Left lung (tissue), 10 donors: ENCODE results near the gene DUS3L. TPM values are rescaled to one million over a fixed set of nuclear protein-coding genes. Genes with fewer than 3 reads are reported as not detected.
A peak's percentile ranks its signal among the peaks of the same experiment; 100 is the strongest.

Source experiments
- ATAC-seq: fragments of 200-7000 bp; cut with Tn5 transposase; one replicate; pipeline ENCODE4 v1.9.1; 2020; ENCODE audit warnings: moderate library complexity
- DNase-seq, 4 donors: peaks; one replicate each; pipeline ENCODE4 v3.0.0-alpha.2; 2013 to 2020
- H3K27ac ChIP-seq, 2 donors: fragments of 200-600 bp; sonication (generic) in 1 of 2; one replicate each; pipeline versions ENCODE4 v1.5.0 to v1.8.0; 2020 to 2021
- H3K27me3 ChIP-seq, 2 donors: fragments of 200-600 bp; sonication (generic) in 1 of 2; one replicate each; pipeline versions ENCODE4 v1.5.0 to v1.8.0; 2020 to 2021
- H3K36me3 ChIP-seq, 2 donors: fragments of 200-600 bp; sonication (generic) in 1 of 2; one replicate each; pipeline versions ENCODE4 v1.5.0 to v1.8.0; 2020 to 2021
- H3K4me1 ChIP-seq, 2 donors: fragments of 200-600 bp; one replicate each; pipeline ENCODE4 v1.8.0; 2021
- H3K4me3 ChIP-seq, 2 donors: fragments of 200-600 bp; sonication (generic) in 1 of 2; one replicate each; pipeline versions ENCODE4 v1.5.0 to v1.8.0; 2020 to 2021; ENCODE audit warnings: mild to moderate bottlenecking in 1 of 2
- H3K9me3 ChIP-seq, 2 donors: fragments of 200-600 bp; sonication (generic) in 1 of 2; one replicate each; pipeline versions ENCODE4 v1.5.0 to v1.8.0; 2020 to 2021
- intact Hi-C, 2 donors: fragments of 100-400 bp; cut with DNase I; formaldehyde crosslinking; loops; one replicate each; pipeline versions ENCODE4 v1.11.2 to v1.14.2; 2022
- polyA plus RNA-seq, 6 donors: library from polyadenylated mRNA; unstranded; fragments of 120-200 nt; gene quantifications; one replicate each; pipeline ENCODE4 v1.2.1, GENCODE V29; 2013; ENCODE audit not compliant: insufficient read length in 6 of 6
- total RNA-seq, 2 donors: library from RNA; stranded (reverse); fragmentation: NEBNext Ultra II Directional; extraction: Animal tissue kit (Norgen Biotek cat#: 25700); gene quantifications; one replicate each; pipeline ENCODE4 v1.2.1, GENCODE V29; 2021
- TF ChIP-seq, protein P1 (sequence below), 2 donors: fragments of 200-600 bp; sonication (generic) in 1 of 2; IDR thresholded peaks; one replicate each; pipeline versions ENCODE4 v1.5.0 to v1.8.0; 2021; ENCODE audit warnings: antibody characterized with exemption in 2 of 2
- donor health status: DM: no; HTN: yes; CAD: no.
- donor health status: DM: no; HTN: no; CAD: no.

Gene DUS3L
- total and polyA plus RNA-seq, 8 donors = 15.8 to 38.4 (median 24.9) TPM

DNA sequence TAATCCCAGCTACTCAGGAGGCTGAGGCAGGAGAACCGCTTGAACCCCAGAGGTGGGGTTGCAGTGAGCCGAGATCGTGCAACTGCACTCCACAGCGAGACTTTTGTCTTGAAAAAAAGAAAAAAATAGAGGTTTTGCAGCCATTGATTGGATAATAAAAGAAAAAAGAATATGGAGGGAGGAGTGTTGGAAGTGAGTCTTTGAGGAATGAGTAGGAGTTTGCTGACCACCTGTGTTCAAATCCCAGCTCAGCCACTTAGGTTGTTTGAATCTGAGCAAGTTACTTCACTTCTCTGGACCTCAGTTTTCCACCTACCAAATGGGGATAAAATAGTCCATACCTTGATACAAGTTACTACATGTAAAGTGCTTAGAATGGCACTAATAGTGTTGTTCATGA, 20.2 kb upstream of the DUS3L start:
- no peaks in the 10 kb centered on the region for H3K36me3 ChIP-seq
- no peak for ATAC-seq
- H3K27me3 ChIP-seq = peaks cover 0 to 24% of the 10 kb centered on the region in 2 donors
- H3K27ac ChIP-seq = no peak overlapping the region
- TF ChIP-seq, protein P1, sequence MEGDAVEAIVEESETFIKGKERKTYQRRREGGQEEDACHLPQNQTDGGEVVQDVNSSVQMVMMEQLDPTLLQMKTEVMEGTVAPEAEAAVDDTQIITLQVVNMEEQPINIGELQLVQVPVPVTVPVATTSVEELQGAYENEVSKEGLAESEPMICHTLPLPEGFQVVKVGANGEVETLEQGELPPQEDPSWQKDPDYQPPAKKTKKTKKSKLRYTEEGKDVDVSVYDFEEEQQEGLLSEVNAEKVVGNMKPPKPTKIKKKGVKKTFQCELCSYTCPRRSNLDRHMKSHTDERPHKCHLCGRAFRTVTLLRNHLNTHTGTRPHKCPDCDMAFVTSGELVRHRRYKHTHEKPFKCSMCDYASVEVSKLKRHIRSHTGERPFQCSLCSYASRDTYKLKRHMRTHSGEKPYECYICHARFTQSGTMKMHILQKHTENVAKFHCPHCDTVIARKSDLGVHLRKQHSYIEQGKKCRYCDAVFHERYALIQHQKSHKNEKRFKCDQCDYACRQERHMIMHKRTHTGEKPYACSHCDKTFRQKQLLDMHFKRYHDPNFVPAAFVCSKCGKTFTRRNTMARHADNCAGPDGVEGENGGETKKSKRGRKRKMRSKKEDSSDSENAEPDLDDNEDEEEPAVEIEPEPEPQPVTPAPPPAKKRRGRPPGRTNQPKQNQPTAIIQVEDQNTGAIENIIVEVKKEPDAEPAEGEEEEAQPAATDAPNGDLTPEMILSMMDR (IDR thresholded peaks at IDR 0.05) = no peak
- no peak for DNase-seq
- no peak overlapping the region for H3K4me3 ChIP-seq
- H3K9me3 ChIP-seq = no peaks in the 10 kb centered on the region
- intact Hi-C loops = no loop called here
- no peaks in the 10 kb centered on the region for H3K4me1 ChIP-seq

- no peak overlapping the region for H3K4me3 ChIP-seq
- intact Hi-C loops = loop anchor here in 1 of 2 donors (5.0 kb wide), 1 partner anchor 83 kb away; no protein-coding TSS in a partner anchor
- TF ChIP-seq, protein P1 (IDR thresholded peaks at IDR 0.05) = no peak
- H3K4me1 ChIP-seq = peaks cover 0 to 12% of the 10 kb centered on the region in 2 donors
- no peak overlapping the region for H3K27ac ChIP-seq
- ATAC-seq (no peak), DNase-seq (no peak)
- H3K27me3 ChIP-seq = peaks cover 3 to 31% of the 10 kb centered on the region in 2 donors
- H3K9me3 ChIP-seq = no peaks in the 10 kb centered on the region
- no peaks in the 10 kb centered on the region for H3K36me3 ChIP-seq
These were observed 18.5 kb upstream of the DUS3L start for GRCh38 chr19:5809469-5809868.

GRCh38 chr19:5809053-5809452, 18.1 kb upstream of the DUS3L start:
- H3K9me3 ChIP-seq = no peaks in the 10 kb centered on the region
- intact Hi-C loops = loop anchor here in 1 of 2 donors (5.0 kb wide), 1 partner anchor 83 kb away; no protein-coding TSS in a partner anchor
- ATAC-seq (peak; percentile 15), DNase-seq (no peak)
- no peak overlapping the region for H3K27ac ChIP-seq
- TF ChIP-seq, protein P1 (IDR thresholded peaks at IDR 0.05) = no peak
- H3K4me1 ChIP-seq = peaks cover 1 to 16% of the 10 kb centered on the region in 2 donors
- peaks cover 5 to 31% of the 10 kb centered on the region in 2 donors for H3K27me3 ChIP-seq
- no peak overlapping the region for H3K4me3 ChIP-seq
- no peaks in the 10 kb centered on the region for H3K36me3 ChIP-seq

DNA sequence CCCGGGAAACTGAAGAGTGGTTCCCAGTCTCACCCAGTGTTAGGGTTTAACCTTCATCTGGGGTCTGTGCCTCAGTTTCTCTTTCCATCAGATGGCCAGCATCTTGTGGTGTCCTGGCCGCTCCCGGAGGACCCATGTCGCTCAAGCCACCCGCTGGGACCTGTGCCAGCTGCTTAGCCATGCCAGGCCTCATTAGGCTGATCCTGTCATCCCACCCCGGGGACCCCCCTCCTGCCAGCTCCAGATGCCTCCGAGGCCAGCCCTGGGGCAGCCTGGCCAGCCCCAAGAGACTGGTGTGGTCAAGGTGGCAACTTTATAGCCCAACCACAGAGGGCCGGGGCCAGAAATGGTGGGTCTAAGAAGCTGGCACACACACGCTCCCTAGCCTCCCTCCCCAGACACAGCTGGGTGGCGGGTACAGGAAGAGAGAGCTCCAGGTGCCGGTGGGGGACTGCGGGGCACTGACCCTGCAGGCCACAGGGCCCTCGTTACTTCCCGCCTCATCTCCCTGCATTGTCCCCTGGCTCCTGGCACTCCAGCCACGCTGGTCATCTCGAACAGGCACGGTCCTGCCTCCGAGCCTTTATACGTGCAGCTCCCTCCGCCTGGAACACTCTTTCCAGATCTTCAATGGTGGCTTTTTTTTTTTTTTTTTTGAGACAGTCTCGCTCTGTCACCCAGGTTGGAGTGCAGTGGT, 17.3 kb upstream of the DUS3L start:
- intact Hi-C loops = loop anchor here in 1 of 2 donors (5.0 kb wide), 1 partner anchor 84 kb away; no protein-coding TSS in a partner anchor
- ATAC-seq (no peak), DNase-seq (no peak)
- Histone ChIP-seq H3K9me3 (no peaks in the 10 kb centered on the region), H3K27ac (no peak overlapping the region), H3K36me3 (no peaks in the 10 kb centered on the region), H3K4me1 (peaks cover 9 to 24% of the 10 kb centered on the region in 2 donors), H3K4me3 (no peak overlapping the region), H3K27me3 (peaks cover 9 to 36% of the 10 kb centered on the region in 2 donors)
- TF ChIP-seq, protein P1 (IDR thresholded peaks at IDR 0.05) = no peak

DNA sequence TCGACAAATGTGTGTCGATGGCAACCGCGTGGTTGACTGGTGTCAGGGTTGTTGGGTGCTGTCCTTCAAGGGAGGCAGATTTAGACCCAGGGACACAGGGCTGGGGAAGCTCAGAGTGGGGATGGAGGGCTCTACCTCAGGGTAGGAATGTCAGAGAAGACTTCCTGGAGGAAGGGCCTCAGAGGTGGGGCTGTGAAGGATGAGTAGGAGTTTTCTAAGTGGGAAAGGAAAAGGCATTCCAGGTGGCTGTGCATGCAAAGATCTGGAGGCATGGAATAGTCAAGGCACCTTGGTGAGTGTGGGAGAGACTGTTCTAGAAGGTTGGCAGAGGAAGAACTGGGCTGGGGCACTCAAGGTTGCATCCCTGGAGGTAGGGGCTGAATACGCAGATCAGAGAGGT, 15.9 kb upstream of the DUS3L start:
- no peaks in the 10 kb centered on the region for H3K36me3 ChIP-seq
- H3K4me3 ChIP-seq = no peak overlapping the region
- no peak for ATAC-seq
- intact Hi-C loops = loop anchor here in 1 of 2 donors (5.0 kb wide), 1 partner anchor 85 kb away; no protein-coding TSS in a partner anchor
- H3K27me3 ChIP-seq = peaks cover 13 to 50% of the 10 kb centered on the region in 2 donors
- no peak for DNase-seq
- no peaks in the 10 kb centered on the region for H3K9me3 ChIP-seq
- peaks cover 10 to 28% of the 10 kb centered on the region in 2 donors for H3K4me1 ChIP-seq
- TF ChIP-seq, protein P1 (IDR thresholded peaks at IDR 0.05) = no peak
- H3K27ac ChIP-seq = no peak overlapping the region
